OCI-M1 (cell line): ENCODE measurements around the gene RAPGEF5.
A peak's percentile ranks its signal among the peaks of the same experiment; 100 is the strongest.

ENCODE experiments used
- DNase-seq: peaks from one replicate; lab custom pipeline; 2025; lab: John Stamatoyannopoulos, UW

Gene RAPGEF5

GRCh38 chr7:22216832-22217475, 140.0 kb downstream of the RAPGEF5 start:
- DNase-seq: no peak

- no peak for DNase-seq
Measured at GRCh38 chr7:22216309-22216708, 140.6 kb downstream of the RAPGEF5 start.

DNA sequence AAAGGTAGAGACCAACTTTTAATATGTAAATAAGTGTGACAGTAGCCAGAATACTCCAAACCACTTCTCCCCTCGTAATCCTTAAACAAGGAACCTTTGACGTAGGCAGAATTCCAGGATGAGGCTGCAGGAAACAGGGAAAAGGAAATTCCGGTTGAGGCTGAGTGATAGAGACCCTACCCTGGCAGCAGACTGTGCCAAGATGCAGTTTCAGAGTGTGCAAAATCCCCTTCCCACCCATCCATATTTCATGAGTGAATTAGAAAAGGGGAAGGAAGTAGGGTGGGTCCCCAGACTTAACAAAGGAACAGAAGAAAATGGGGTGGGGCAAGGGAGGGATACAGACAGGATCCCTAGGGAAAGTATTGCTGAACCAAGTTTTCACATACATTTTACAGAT, 143.0 kb downstream of the RAPGEF5 start:
- no peak for DNase-seq

- DNase-seq: no peak
Measured at GRCh38 chr7:22213081-22213480, 143.9 kb downstream of the RAPGEF5 start.

GRCh38 chr7:22210967-22211366, 146.0 kb downstream of the RAPGEF5 start:
- DNase-seq: no peak

DNA sequence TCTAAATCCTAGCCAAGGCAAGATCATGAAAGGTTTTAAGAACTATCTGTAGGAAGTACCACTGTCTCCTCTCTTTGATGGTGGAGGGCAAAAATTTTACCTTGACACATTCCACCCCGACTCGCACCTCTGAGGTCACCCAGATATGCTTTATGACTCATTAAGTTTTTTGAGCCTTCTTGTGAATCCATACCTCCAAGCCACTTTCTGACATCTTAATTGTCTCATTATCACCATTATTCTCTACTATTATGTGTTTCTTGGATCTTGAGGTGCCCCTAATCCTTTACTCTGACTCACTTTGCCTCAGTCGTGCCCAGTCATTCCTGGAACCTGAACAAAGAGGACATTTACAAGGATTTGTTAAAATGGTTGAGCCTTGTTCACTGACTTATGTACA, 146.6 kb downstream of the RAPGEF5 start:
- no peak for DNase-seq

DNA sequence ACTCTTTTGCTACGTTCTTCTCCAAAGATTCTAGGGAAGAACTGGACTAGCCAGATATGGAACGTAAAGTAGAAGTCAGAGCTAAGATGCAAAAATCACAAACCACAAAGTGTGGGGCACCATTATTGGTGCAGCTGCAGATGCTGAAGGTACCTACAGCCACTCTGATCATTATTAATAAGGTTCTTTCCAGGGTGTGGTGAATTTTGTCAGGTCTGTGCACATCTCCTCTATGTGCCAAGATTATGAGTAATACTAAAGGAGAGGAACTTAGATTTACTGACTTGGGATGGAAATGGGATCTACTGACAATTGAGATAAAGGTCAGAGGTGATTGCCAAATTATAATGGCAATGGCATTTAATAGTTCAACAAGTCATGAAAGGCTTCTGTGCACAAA, 148.2 kb downstream of the RAPGEF5 start:
- no peak for DNase-seq

DNA sequence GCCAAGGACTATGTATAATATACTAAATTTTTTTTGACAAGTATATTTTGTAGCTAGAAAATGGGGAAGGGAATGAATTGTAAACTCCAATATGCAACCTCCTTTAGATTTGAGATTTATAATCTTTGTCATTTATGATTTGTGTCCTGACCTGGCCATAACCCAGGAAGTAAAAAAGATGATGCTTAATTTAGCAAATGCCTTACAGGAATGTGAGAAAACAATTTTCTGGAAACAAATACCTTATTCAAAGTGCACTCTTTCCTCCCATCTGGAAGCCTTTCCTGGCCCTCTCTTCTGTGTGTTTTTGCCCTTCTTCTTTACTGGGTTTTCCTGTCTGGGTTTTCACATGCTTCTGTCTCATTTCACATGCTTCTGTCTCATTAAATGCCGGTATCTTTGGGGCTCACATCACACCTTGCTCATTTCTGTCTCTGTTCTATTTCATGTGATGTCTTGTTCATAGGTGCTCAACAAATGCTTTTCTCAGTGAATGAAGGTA, 149.2 kb downstream of the RAPGEF5 start:
- DNase-seq: no peak

DNA sequence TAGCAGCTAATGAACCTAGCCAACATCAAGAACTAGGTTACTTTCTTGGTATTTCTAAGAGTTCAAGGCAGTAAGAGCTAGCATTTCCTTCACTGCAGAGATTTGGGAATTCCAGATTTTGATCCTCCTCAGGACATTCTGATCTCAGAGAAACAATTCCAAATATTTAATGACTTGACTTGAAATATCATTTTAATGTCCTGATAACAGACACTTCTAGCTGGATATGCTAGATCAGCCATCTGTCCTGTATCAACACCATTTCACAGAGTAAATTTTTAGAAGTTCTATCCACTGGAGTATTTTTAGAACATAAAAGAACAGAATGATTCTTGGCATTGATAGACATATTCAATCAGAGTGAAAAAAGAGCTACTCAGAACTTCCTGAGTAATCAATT, 151.3 kb downstream of the RAPGEF5 start:
- no peak for DNase-seq

- no peak for DNase-seq
Measured at GRCh38 chr7:22204312-22204711, 152.6 kb downstream of the RAPGEF5 start.

DNA sequence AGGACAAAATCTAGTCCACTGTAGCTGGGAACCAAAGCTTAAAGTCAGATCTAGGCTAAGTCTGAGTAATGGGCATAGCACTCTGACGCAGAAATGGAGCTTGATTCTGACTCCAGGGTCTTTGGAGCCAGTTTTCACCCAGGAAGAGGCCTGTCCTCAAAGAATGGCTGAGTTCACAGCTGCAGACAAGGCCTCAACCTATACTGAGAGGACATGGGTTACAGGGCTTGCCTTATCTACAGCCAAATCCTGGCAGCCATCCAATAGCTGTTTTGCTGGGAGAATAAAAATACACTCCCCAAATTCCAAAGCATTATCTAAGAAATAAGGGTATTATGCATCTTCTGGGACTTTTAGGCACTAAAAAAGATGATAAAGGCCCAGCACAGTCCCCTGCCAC, 154.8 kb downstream of the RAPGEF5 start:
- DNase-seq: peak; percentile 2

DNA sequence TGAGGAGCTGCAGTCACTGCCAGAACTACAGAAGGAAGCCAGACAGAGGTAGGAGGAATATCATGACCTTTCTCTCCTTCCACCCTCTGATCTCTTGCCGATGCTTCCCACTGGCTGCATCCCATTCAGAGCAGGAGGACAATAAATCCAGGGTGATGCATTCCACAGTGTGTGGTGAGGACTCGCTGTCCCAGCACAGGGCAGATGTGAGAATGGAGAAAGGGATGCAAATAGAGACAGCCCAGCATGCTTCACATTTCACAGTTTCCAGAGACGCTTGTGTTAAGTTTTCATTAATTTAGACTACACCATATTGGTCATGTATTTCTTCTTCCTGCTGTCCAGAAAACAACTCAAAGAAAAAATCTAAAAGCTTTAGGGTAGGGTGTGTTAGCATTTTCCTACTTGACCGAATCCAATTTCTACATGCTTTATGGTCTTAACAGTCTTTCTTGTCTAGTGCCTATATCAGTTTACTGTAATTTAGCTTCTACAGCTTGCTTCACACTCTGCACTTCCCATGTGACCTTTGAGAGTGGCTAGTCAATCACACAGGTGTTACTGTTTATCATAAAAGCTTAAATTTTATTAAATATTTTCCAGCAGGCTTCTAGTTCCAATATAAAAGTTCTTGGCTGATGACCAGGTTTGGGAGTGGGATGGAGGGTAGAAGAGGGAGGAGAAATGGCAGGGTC, 155.6 kb downstream of the RAPGEF5 start:
- DNase-seq: no peak

DNA sequence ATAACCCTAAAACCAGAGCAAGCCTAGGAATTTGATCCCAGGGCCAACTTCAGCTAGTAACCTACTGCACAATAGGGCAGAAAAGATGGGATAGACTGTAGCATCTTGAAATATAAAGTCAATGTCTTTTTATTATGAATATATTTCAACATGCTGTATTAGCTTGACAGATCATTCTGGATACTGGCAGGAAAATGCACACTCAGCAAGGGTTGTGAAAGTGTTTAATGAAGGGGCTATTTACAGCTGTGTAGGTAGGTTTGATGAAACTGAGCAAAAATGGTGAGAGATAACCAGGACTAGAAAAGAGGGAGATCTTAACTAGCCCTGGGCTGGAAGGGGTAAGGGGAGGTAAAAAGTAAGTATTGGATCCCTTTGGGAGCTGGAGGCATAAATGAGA, 156.2 kb downstream of the RAPGEF5 start:
- DNase-seq: no peak

DNA sequence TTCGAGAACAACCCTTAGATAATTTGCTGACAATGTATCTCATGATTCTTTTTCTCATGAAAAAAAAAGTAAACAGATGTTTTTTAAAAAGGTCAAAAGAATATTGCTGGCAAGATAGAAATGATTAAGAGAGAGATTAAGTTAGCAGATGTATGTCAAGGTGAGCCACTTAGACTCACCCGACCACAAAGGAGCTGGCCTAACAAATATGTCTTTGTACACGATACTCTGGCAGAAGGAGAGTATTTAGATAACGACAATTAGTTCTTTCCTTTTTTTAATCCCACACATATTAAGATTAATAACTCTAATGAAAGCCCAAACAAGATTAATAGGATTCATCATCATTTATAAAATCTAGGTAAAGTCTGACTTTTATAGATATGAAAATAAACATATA, 156.7 kb downstream of the RAPGEF5 start:
- DNase-seq: no peak

- no peak for DNase-seq
Measured at GRCh38 chr7:22197376-22197775, 159.6 kb downstream of the RAPGEF5 start.

DNA sequence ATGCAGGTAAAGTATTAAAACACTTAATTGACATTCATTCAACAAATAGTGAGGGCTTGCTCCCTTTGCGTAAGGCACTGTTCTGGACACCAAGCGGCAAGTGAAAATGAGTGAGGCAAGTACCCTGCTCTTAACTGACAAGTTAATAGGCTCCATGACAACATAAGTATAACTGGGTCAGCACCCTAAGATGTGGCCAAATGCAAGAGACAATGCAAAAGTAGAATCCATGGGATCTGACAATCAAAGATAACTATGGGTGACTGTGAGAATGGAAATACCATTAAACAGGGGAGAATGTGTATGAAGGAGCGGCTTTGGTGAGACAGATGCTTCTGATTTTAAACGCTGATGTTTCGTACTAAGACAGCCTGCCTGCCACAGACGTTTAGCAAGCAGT, 160.5 kb downstream of the RAPGEF5 start:
- no peak for DNase-seq

GRCh38 chr7:22195397-22196172, 161.4 kb downstream of the RAPGEF5 start:
- no peak for DNase-seq

GRCh38 chr7:22194658-22195273, 162.2 kb downstream of the RAPGEF5 start:
- DNase-seq: no peak

DNA sequence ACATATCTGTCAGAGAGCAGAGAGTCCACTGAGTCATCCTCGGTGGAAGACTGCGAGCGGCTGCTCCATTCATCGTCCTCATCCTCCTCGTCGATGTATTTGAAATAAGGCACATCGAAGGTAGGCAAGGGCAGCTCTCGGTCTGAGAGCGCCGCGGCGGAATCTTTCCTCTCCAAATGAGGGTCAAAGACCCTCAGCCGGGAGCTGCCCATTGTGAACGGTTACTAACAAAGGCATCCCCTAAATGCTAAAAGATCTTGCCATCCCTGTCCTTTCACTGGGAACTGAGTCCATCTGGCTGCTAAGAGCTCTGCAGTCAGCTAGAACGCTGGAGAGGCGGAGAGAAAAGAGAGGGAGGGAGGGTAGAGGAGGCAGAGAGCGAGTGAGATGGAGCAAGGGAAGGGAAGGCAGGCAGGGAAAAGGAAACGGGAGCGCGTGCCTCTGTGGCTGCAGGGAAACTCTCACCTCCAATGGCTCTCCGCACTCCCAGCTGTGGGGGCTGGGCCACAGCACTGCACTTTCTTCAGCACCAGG, 163.4 kb downstream of the RAPGEF5 start:
- no peak for DNase-seq

GRCh38 chr7:22192801-22193200, 164.2 kb downstream of the RAPGEF5 start:
- no peak for DNase-seq

GRCh38 chr7:22190736-22191135, 166.2 kb downstream of the RAPGEF5 start:
- no peak for DNase-seq

GRCh38 chr7:22189741-22190140, 167.2 kb downstream of the RAPGEF5 start:
- no peak for DNase-seq
